ENCODE data around the gene TMEM119.

The TMEM119 gene

GRCh38 chr12:108606492-108606891 lies 8.6 kb upstream of the TMEM119 start:
- no peak for DNase-seq (ENCODE audit: low read depth)
- no peak for TF ChIP-seq CTCF (conservative IDR thresholded peaks at IDR 0.05; ENCODE audit: low read length)

GRCh38 chr12:108605690-108606406 lies 8.0 kb upstream of the TMEM119 start:
- TF ChIP-seq CTCF (conservative IDR thresholded peaks at IDR 0.05; ENCODE audit: low read length), result no peak
- no peak for DNase-seq (ENCODE audit: low read depth)
- H3K4me3 ChIP-seq (ENCODE audit: low read length), result no peak overlapping the region

More at GRCh38 chr12:108606492-108606891, 8.6 kb upstream of the TMEM119 start:
- no peak overlapping the region for H3K4me3 ChIP-seq (ENCODE audit: low read length)

GRCh38 chr12:108605000-108605689 lies 7.3 kb upstream of the TMEM119 start:
- TF ChIP-seq CTCF (conservative IDR thresholded peaks at IDR 0.05; ENCODE audit: low read length), result no peak
- H3K4me3 ChIP-seq (ENCODE audit: low read length), result no peak overlapping the region
- no peak for DNase-seq (ENCODE audit: low read depth)

- no peak overlapping the region for H3K4me3 ChIP-seq (ENCODE audit: low read length)
- no peak for TF ChIP-seq CTCF (conservative IDR thresholded peaks at IDR 0.05; ENCODE audit: low read length)
- no peak for DNase-seq (ENCODE audit: low read depth)
These were observed 6.5 kb upstream of the TMEM119 start for GRCh38 chr12:108604208-108604941.

GRCh38 chr12:108603743-108604142 lies 5.9 kb upstream of the TMEM119 start:
- no peak overlapping the region for H3K4me3 ChIP-seq (ENCODE audit: low read length)
- no peak for TF ChIP-seq CTCF (conservative IDR thresholded peaks at IDR 0.05; ENCODE audit: low read length)
- no peak for DNase-seq (ENCODE audit: low read depth)

- no peak for DNase-seq (ENCODE audit: low read depth)
- no peak overlapping the region for H3K4me3 ChIP-seq (ENCODE audit: low read length)
- no peak for TF ChIP-seq CTCF (conservative IDR thresholded peaks at IDR 0.05; ENCODE audit: low read length)
These were observed 5.3 kb upstream of the TMEM119 start for GRCh38 chr12:108602976-108603704.

Measured in AG10803 (cell line).